Mesenchymal stem cell (in vitro differentiated cells and primary cell): ENCODE measurements around the gene SARS1.
A peak's percentile ranks its signal among the peaks of the same experiment; 100 is the strongest.

Experiments
- DNase-seq: peaks from one replicate; pipeline ENCODE4 v3.0.0-alpha.2; 2013
- H2AFZ ChIP-seq: one replicate; pipeline ENCODE4 v1.6.1; 2013; ENCODE audit warnings: low read depth, mild to moderate bottlenecking, control low read depth, inconsistent platforms, low read length, moderate library complexity
- H2AK5ac ChIP-seq: 2 replicates; pipeline ENCODE4 v1.6.1; 2013; ENCODE audit warnings: low read length, moderate library complexity, mild to moderate bottlenecking, inconsistent platforms; ENCODE audit not compliant: severe bottlenecking
- H2BK120ac ChIP-seq: one replicate; pipeline ENCODE4 v1.6.1; 2013; ENCODE audit warnings: low read depth, mild to moderate bottlenecking, inconsistent platforms, low read length, moderate library complexity
- H2BK12ac ChIP-seq, 2 experiments: one replicate each; pipeline ENCODE4 v1.6.1; 2013; ENCODE audit warnings: inconsistent platforms in 2 of 2, low read length in 2 of 2, mild to moderate bottlenecking in 2 of 2, moderate library complexity in 2 of 2, control low read depth in 1 of 2
- H2BK15ac ChIP-seq: one replicate; pipeline ENCODE4 v1.6.1; 2013; ENCODE audit warnings: mild to moderate bottlenecking, low read depth, inconsistent platforms; ENCODE audit not compliant: poor library complexity, severe bottlenecking
- H2BK5ac ChIP-seq: 2 replicates; pipeline ENCODE4 v1.6.1; 2013; ENCODE audit warnings: low read depth, mild to moderate bottlenecking, low read length, control low read depth, inconsistent platforms; ENCODE audit not compliant: poor library complexity, severe bottlenecking
- H3K14ac ChIP-seq, 2 experiments: one replicate each; pipeline ENCODE4 v1.6.1; 2013; ENCODE audit warnings: inconsistent platforms in 2 of 2, low read length in 2 of 2, control low read depth in 1 of 2, mild to moderate bottlenecking in 1 of 2, moderate library complexity in 1 of 2
- H3K18ac ChIP-seq, 2 experiments: one replicate each; pipeline ENCODE4 v1.6.1; 2013; ENCODE audit warnings: inconsistent platforms in 2 of 2, low read length in 2 of 2, control low read depth in 1 of 2, low read depth in 1 of 2, mild to moderate bottlenecking in 1 of 2
- H3K23ac ChIP-seq, 2 experiments: one replicate each; pipeline ENCODE4 v1.6.1; 2013; ENCODE audit warnings: inconsistent platforms in 2 of 2, low read length in 2 of 2, mild to moderate bottlenecking in 2 of 2, moderate library complexity in 2 of 2, control low read depth in 1 of 2
- H3K27ac ChIP-seq: 2 replicates; pipeline ENCODE4 v1.5.1; 2013; ENCODE audit warnings: mild to moderate bottlenecking, moderate library complexity, low read length, control low read depth, inconsistent platforms; ENCODE audit not compliant: poor library complexity, severe bottlenecking
- H3K27me3 ChIP-seq, 2 experiments: 2 replicates each; pipeline versions ENCODE4 v1.6.1 to v1.7.0; 2013; ENCODE audit warnings: low read length in 2 of 2, mild to moderate bottlenecking in 2 of 2, moderate library complexity in 2 of 2, control low read depth in 1 of 2, inconsistent platforms in 1 of 2; ENCODE audit not compliant: control insufficient read depth in 1 of 2, insufficient read depth in 1 of 2
- H3K36me3 ChIP-seq, 2 experiments: 2 replicates each; pipeline versions ENCODE4 v1.6.1 to v1.7.0; 2013; ENCODE audit warnings: low read length in 2 of 2, control low read depth in 1 of 2, inconsistent platforms in 1 of 2, low read depth in 1 of 2, mild to moderate bottlenecking in 1 of 2; ENCODE audit not compliant: insufficient read depth in 2 of 2, control insufficient read depth in 1 of 2
- H3K4ac ChIP-seq, 2 experiments: one replicate each; pipeline ENCODE4 v1.6.1; 2013; ENCODE audit warnings: inconsistent platforms in 2 of 2, low read length in 2 of 2, mild to moderate bottlenecking in 2 of 2, moderate library complexity in 2 of 2, control low read depth in 1 of 2, low read depth in 1 of 2
- H3K4me1 ChIP-seq: 2 replicates; pipeline ENCODE4 v1.6.1; 2013; ENCODE audit warnings: low read depth, low read length, control low read depth; ENCODE audit not compliant: control insufficient read depth, insufficient read depth
- H3K4me2 ChIP-seq: 2 replicates; pipeline ENCODE4 v1.6.1; 2013; ENCODE audit warnings: low read length, mild to moderate bottlenecking, inconsistent platforms; ENCODE audit not compliant: poor library complexity, severe bottlenecking
- H3K4me3 ChIP-seq, 2 experiments: 2 replicates each; pipeline versions ENCODE4 v1.5.1 to v1.7.0; 2013; ENCODE audit warnings: low read length in 2 of 2, mild to moderate bottlenecking in 2 of 2, control low read depth in 1 of 2, low read depth in 1 of 2; ENCODE audit not compliant: insufficient read depth in 1 of 2
- H3K79me1 ChIP-seq: replicated peaks from 2 replicates; pipeline ENCODE4 v1.6.1; 2013; ENCODE audit warnings: mild to moderate bottlenecking, control low read depth, low read length, inconsistent platforms; ENCODE audit not compliant: poor library complexity, severe bottlenecking
- H3K9ac ChIP-seq: 2 replicates; pipeline ENCODE4 v1.7.0; 2013; ENCODE audit warnings: mild to moderate bottlenecking, low read length, moderate library complexity
- H3K9me3 ChIP-seq: 2 replicates; pipeline ENCODE4 v1.7.0; 2013; ENCODE audit warnings: mild to moderate bottlenecking, low read length; ENCODE audit not compliant: control insufficient read depth
- H4K8ac ChIP-seq: one replicate; pipeline ENCODE4 v1.6.1; 2013; ENCODE audit warnings: inconsistent platforms, mild to moderate bottlenecking, low read length, moderate library complexity
- H4K91ac ChIP-seq: one replicate; pipeline ENCODE4 v1.6.1; 2013; ENCODE audit warnings: mild to moderate bottlenecking, low read length, inconsistent platforms
- WGBS: methylation state at CpG from one replicate; pipeline ENCODE4 v1.1.7; 2013; ENCODE audit warnings: mixed read lengths; 5-methylcytosine and 5-hydroxymethylcytosine counted together

Gene SARS1

GRCh38 chr1:109279615-109280278, 66.0 kb downstream of the SARS1 start:
- WGBS = 100% methylated on average over 5 of the region's 5 CpGs
- Histone ChIP-seq H4K8ac (no peak overlapping the region), H3K9ac (no peak overlapping the region), H3K4me1 (peaks cover 34% of the 10 kb centered on the region), H2BK120ac (no peak overlapping the region), H3K4me3 (no peak overlapping the region), H3K9me3 (no peaks in the 10 kb centered on the region), H3K36me3 (peaks cover 12 to 13% of the 10 kb centered on the region in 2 experiments), H3K14ac (no peak overlapping the region), H2BK5ac (no peak overlapping the region), H3K18ac (no peak overlapping the region), H2BK12ac (no peak overlapping the region), H3K4ac (no peak overlapping the region), H3K23ac (no peak overlapping the region), H3K27me3 (no peaks in the 10 kb centered on the region), H2AK5ac (no peak overlapping the region), H4K91ac (no peak overlapping the region), H3K79me1 (peaks cover 26% of the 10 kb centered on the region), H2BK15ac (no peak overlapping the region), H3K4me2 (no peak overlapping the region), H2AFZ (no peak overlapping the region), H3K27ac (no peak overlapping the region)
- no peak for DNase-seq

GRCh38 chr1:109280862-109281261, 67.1 kb downstream of the SARS1 start:
- no peak overlapping the region for H3K18ac ChIP-seq
- H2BK12ac ChIP-seq = no peak overlapping the region
- no peak overlapping the region for H2AFZ ChIP-seq
- peaks cover 26% of the 10 kb centered on the region for H3K79me1 ChIP-seq
- H3K4ac ChIP-seq = no peak overlapping the region
- no peak overlapping the region for H4K8ac ChIP-seq
- H2BK15ac ChIP-seq = no peak overlapping the region
- H3K14ac ChIP-seq = no peak overlapping the region
- 98% methylated on average over 7 of the region's 12 CpGs for WGBS
- H3K9me3 ChIP-seq = no peaks in the 10 kb centered on the region
- no peak overlapping the region for H2AK5ac ChIP-seq
- no peak overlapping the region for H3K23ac ChIP-seq
- H3K9ac ChIP-seq = no peak overlapping the region
- no peak overlapping the region for H2BK5ac ChIP-seq
- H3K4me2 ChIP-seq = no peak overlapping the region
- no peak overlapping the region for H2BK120ac ChIP-seq
- H3K27ac ChIP-seq = no peak overlapping the region
- no peak for DNase-seq
- H4K91ac ChIP-seq = no peak overlapping the region
- peaks cover 12 to 13% of the 10 kb centered on the region in 2 experiments for H3K36me3 ChIP-seq
- no peaks in the 10 kb centered on the region for H3K27me3 ChIP-seq
- H3K4me3 ChIP-seq = no peak overlapping the region
- peaks cover 26% of the 10 kb centered on the region for H3K4me1 ChIP-seq

- H2AK5ac ChIP-seq = peak overlapping the region; percentile 35
- H3K4me2 ChIP-seq = peak overlapping the region; percentile 64
- H4K91ac ChIP-seq = peak overlapping the region; percentile 71
- peaks cover 12 to 13% of the 10 kb centered on the region in 2 experiments for H3K36me3 ChIP-seq
- peak overlapping the region; percentile 50 for H2BK120ac ChIP-seq
- DNase-seq = no peak
- H2BK15ac ChIP-seq = no peak overlapping the region
- no peaks in the 10 kb centered on the region for H3K27me3 ChIP-seq
- no peak overlapping the region for H2AFZ ChIP-seq
- H3K9me3 ChIP-seq = no peaks in the 10 kb centered on the region
- H2BK12ac ChIP-seq = peak overlapping the region in 1 of 2 experiments; percentile 31
- peak overlapping the region; percentile 66 for H4K8ac ChIP-seq
- peak overlapping the region; percentile 90 for H3K9ac ChIP-seq
- peak overlapping the region in 1 of 2 experiments; percentile 90 for H3K4me3 ChIP-seq
- H3K79me1 ChIP-seq = peaks cover 26% of the 10 kb centered on the region
- no peak overlapping the region for H3K18ac ChIP-seq
- 90% methylated on average over 24 of the region's 28 CpGs for WGBS
- H2BK5ac ChIP-seq = no peak overlapping the region
- peaks cover 25% of the 10 kb centered on the region for H3K4me1 ChIP-seq
- no peak overlapping the region for H3K27ac ChIP-seq
- H3K4ac ChIP-seq = peak overlapping the region in 1 of 2 experiments; percentile 6
- H3K14ac ChIP-seq = no peak overlapping the region
- no peak overlapping the region for H3K23ac ChIP-seq
Observed at GRCh38 chr1:109281680-109282496, 68.2 kb downstream of the SARS1 start.

- Histone ChIP-seq H2BK12ac (no peak overlapping the region), H3K79me1 (peaks cover 26% of the 10 kb centered on the region), H2AK5ac (no peak overlapping the region), H2BK120ac (no peak overlapping the region), H3K27ac (no peak overlapping the region), H2BK15ac (no peak overlapping the region), H3K4me1 (peaks cover 22% of the 10 kb centered on the region), H3K4me3 (peak overlapping the region; percentile 74 to 90), H3K4me2 (peak overlapping the region; percentile 64), H2AFZ (peak overlapping the region; percentile 90), H3K9me3 (no peaks in the 10 kb centered on the region), H3K4ac (peak overlapping the region in 1 of 2 experiments; percentile 29), H3K23ac (peak overlapping the region in 1 of 2 experiments; percentile 75), H3K27me3 (no peaks in the 10 kb centered on the region), H3K36me3 (peaks cover 12 to 13% of the 10 kb centered on the region in 2 experiments), H4K91ac (no peak overlapping the region), H3K9ac (peak overlapping the region; percentile 90), H3K14ac (peak overlapping the region in 1 of 2 experiments; percentile 82), H3K18ac (peak overlapping the region in 1 of 2 experiments; percentile 81), H2BK5ac (no peak overlapping the region), H4K8ac (peak overlapping the region; percentile 31)
- no peak for DNase-seq
- WGBS = 7% methylated on average over 10 of the region's 10 CpGs
Observed at GRCh38 chr1:109282497-109282951, 68.8 kb downstream of the SARS1 start.
